NCI-H146 (cell line): Measurements from ENCODE around the gene C1orf232.
A peak's percentile ranks its signal among the peaks of the same experiment; 100 is the strongest.

ENCODE experiments used
- DNase-seq: peaks from one replicate; lab custom pipeline; 2025; lab: John Stamatoyannopoulos, UW

The C1orf232 gene

GRCh38 chr1:26156285-26157038 lies 12.3 kb downstream of the C1orf232 start:
- DNase-seq, result no peak

DNA sequence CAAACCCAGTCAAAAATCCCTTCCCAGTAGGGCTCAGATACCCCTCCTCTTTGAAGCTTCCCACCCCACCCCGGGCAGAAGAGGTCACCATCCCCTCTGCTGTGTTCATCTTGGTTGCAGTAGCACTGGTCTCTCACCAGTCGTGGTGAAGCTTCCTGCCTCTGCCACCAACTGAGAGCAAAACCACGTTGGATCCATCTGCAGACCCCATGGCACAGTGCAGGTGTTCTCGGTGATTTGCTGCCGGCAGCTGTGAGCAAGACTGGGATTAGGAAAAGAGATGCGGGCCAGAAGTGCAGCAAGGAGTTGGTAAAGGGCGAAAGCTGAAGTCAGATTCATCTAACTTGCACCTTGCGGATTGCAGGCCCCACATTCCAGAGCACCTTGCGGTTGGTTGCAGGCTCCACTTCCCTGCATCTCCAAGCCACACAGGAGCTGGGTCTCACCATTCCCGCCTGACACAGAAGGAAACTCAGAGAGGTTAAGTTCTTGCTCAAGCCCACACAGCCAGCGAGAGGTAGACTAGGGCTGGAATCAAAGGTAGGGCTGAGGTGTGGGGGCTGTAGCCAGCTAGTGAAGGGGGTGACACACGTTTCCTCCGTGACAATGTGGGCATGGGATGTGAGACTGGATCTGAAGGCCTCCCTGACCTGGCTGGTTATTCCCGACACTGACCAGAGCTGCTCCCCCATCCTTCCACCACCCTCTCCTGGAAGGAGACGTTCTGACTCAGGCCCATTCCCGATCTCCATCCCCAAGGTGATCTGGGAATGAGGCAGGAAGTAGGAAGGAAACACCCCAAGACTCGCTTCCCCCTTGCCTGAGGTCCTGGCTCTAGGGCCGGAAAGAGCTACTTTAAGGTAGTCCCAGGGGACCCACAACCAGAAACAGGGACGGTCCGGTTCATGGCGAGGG lies 13.1 kb downstream of the C1orf232 start:
- DNase-seq, result no peak

GRCh38 chr1:26154750-26155149 lies 14.0 kb downstream of the C1orf232 start:
- no peak for DNase-seq

DNA sequence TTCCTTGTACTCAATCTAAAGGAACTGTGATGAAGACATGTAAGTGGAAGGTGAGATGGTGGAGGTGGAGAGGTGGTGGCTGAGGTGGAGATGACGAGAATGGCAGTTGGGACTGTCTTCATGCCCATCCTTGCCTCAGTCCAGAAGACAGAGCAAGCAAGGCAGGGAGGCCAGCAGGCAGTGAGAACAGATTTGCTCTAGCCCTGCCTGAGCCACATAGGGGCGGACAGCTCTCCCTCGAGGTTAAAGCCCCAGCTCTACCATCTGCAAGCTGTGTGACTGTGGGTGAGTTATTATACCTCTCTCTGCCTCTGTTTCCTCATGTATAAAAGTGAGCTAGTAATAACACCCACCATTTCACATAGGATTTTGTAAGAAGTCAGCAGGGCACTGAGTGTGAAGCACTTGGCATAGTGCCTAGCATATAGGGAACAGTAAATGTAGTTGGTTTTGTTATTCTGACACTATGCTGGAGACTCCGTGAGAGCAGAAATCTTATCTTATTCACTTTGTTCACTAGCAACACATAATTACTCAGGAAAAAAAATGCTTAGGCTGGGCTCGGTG lies 14.7 kb downstream of the C1orf232 start:
- no peak for DNase-seq

GRCh38 chr1:26148887-26149286 lies 19.9 kb downstream of the C1orf232 start:
- DNase-seq, result no peak

DNA sequence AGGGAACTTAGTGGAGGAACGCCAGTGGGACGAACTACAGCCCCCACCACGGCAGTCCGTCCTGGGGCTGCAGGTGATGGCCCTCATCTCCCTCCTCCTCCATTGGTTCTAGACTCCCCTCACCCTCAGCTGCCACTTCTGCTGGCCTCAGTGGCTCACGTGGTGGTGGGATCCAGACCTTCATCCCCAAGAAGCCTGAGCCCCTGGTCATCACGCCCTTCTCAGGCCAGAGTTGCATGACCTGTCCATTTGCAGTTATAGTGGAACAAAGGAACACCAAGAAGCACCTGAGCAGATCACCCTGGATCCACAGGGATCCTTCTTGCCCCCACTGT lies 22.8 kb downstream of the C1orf232 start:
- DNase-seq, result no peak

GRCh38 chr1:26145041-26145959 lies 23.5 kb downstream of the C1orf232 start:
- peak; percentile 89 for DNase-seq

GRCh38 chr1:26142159-26142558 lies 26.6 kb downstream of the C1orf232 start:
- no peak for DNase-seq

DNA sequence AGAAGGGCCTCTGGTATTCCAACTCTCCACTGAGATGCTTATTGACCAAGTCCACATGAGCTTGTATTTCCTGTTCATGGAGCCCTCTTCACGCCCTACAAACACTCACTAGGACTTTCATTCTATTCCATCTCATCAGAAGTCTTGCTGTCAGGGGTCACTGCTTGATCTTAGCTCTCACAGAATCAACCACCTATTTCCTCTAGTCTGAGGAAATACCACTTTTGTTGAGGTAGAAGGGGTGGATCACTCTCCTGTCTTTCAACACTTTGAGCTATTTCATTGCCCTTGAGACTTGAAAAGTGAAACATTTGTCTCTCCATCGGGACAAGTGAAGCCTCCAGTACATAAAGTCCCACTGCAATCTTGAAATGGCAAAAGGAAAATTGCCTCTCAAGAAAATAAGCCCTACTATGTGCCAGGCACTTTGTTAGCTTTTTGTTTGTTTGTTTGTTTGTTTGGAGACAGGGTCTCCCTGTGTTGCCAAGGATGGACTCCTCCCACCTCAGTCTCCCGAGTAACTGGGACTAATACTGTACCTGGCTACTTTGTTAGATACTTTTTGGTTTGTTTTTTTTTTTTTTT lies 29.7 kb downstream of the C1orf232 start:
- DNase-seq, result no peak

DNA sequence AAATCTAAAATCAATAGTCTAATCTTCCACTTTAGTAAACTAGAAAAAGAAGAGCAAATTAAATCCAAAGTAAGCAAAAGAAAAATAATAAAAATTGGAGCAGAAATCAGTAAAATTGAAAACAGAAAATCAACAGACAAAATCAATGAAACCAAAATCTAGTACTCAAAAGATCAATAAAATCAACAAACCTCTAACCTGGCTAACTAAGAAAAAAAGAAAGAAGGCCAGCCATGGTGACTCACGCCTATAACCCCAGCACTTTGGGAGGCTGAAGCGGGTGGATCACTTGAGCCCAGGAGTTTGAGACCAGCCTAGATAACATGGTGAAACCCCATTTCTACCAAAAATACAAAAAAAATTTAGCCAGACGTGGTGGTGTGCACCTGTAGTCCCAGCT lies 34.3 kb downstream of the C1orf232 start:
- no peak for DNase-seq

- DNase-seq, result no peak
These were observed 36.0 kb downstream of the C1orf232 start for GRCh38 chr1:26132834-26133167.

DNA sequence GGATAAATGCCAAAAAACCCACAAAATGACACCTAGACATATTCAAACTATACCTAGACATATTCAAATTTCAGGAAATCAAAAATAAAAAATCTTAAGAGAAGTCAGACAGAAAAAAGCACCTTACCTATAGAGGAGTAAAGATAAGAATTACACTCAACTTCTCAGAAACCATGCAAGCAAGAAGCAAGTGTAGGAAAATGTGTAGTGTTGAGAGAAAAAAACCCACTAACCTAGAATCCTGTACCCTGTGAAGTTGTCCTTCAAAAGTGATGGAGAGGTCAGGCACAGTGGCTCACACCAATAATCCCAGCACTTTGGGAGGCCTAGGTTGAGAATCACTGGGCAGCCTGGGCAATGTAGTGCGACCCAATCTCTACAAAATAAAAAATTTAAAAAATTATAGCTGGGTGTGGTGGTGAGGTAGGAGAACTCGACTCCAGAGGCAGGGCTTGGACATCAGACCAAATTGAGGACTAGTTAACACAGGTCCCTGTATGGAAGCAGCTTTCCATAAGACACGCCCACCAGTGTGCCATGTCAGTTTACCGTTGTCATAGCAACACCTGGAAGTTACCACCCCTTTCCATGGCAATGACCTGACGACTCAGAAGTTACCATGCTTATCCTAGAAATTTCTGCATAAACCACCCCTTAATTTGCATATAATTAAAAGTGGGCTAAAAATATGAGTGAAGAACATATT lies 36.5 kb downstream of the C1orf232 start:
- peak; percentile 4 for DNase-seq

- no peak for DNase-seq
These were observed 38.1 kb downstream of the C1orf232 start for GRCh38 chr1:26130695-26131094.

DNA sequence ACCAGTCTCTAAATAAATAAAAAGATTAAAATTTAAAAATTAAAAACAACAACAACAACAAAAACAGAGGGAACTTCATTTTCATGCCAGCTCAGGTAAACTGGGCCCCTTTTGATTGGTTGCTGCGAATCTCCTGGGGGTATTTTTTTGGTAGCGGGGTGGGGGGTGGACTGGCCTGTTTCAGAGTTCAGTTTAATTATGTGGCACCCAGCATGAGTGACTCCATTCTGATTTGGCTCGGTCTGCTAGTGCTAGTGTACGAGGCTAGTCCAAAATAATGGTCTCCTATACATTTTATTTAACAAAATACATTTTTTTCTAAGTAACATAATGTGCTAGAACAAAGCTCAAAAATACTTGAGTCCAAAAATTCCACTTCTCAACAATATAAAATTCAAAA lies 39.0 kb downstream of the C1orf232 start:
- DNase-seq, result no peak

GRCh38 chr1:26127235-26128163 lies 41.3 kb downstream of the C1orf232 start:
- DNase-seq, result no peak

DNA sequence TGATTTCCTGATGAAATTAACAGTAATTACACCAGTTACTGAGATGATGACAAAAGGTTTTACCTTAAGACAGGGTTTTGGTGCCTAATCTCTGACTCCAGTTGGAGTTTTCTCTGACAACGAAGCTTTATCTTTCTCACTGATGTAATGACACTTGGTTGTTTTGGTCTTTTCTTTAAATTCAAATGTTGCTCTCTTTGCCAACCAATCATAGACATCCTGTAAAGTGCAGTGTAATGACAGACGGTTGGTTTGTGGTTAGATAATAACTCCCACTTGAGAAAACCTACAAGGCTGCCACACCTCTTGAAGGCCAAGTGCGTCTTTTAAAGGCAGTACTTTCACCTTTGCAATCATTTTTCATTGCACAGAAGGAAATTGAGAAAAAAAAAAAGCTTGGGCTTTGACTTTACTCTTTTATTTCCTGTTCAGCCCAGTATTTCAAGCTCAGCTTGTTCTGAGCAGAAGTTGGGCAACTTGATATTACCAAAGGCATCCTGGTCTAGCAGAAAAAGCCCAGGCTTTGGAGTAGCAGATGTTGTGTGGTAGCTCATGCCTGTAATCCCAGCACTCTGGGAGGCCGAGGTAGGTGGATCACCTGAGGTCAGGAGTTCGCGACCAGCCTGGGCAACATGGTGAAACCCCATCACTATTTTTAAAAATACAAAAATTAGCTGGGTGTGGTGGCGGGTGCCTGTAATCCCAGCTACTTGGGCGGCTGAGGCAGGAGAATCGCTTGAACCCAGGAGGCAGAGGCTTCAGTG lies 42.3 kb downstream of the C1orf232 start:
- DNase-seq, result no peak

GRCh38 chr1:26125946-26126320 lies 42.8 kb downstream of the C1orf232 start:
- DNase-seq, result no peak

GRCh38 chr1:26125382-26125781 lies 43.4 kb downstream of the C1orf232 start:
- DNase-seq, result no peak
